HCT116 (cell line): ENCODE data around the gene EGFR. TPM values are rescaled to one million over a fixed set of nuclear protein-coding genes. Genes with fewer than 3 reads are reported as not detected.

ENCODE experiments used
- ATAC-seq: fragments of 200-7000 bp; cut with Tn5 transposase; 2 replicates; pipeline ENCODE4 v1.9.1; 2020; ENCODE audit warnings: mild to moderate bottlenecking, moderate library complexity
- BruUV-seq: library from RNA; stranded (reverse); fragments of 400-500 nt; replicated peaks from 2 replicates; lab custom pipeline; 2021; lab: Mats Ljungman, UMichigan
- CTCF ChIA-PET: fragments of 300-600 bp; sonication (Branson Sonifier 250); formaldehyde crosslinking; loops from one replicate; lab custom pipeline; 2021; ENCODE audit warnings: antibody characterized with exemption; lab: Charles Lee
- POLR2A ChIA-PET: fragments of 300-600, 350-600 bp; sonication (Branson Sonifier 250); formaldehyde crosslinking; loops from one replicate; lab custom pipeline; 2021; ENCODE audit warnings: antibody characterized with exemption; lab: Charles Lee
- RAD21 ChIA-PET, 2 experiments: fragments of 300-600 bp; sonication (Branson Sonifier 250); formaldehyde crosslinking; loops; one replicate each; lab custom pipeline; 2023; ENCODE audit warnings: low total read pairs in 2 of 2; ENCODE audit not compliant: uncharacterized antibody in 2 of 2, unreplicated experiment in 2 of 2, low non-redundant PET in 1 of 2; lab: Charles Lee
- DNase-seq: peaks from one replicate; pipeline ENCODE4 v3.0.0-alpha.2; 2010; ENCODE audit warnings: low read depth, low spot score
- H2AFZ ChIP-seq: fragments of 200-600 bp; shearing (Covaris generic), sonication (generic); 2 replicates; pipeline ENCODE4 v1.6.1; 2017; ENCODE audit warnings: low read depth, mixed run types, mixed read lengths, antibody characterized with exemption, low read length; ENCODE audit not compliant: poor library complexity, severe bottlenecking
- H3K27ac ChIP-seq: 2 replicates; pipeline ENCODE4 v1.5.1; 2012; ENCODE audit warnings: low read depth, low read length
- H3K27me3 ChIP-seq: fragments of 200-600 bp; sonication (generic); 2 replicates; pipeline ENCODE4 v1.6.1; 2016; ENCODE audit warnings: mixed run types, low read length, mixed read lengths; ENCODE audit not compliant: insufficient read depth
- H3K36me3 ChIP-seq, 2 experiments: fragments of 200-500 bp in 1 of 2; fragments of 200-600 bp in 1 of 2; sonication (Bioruptor generic) in 1 of 2; sonication (generic) in 1 of 2; 2 replicates each; pipeline versions ENCODE4 v1.5.1 to v1.6.1; 2014 to 2016; ENCODE audit warnings: low read length in 2 of 2, inconsistent platforms in 1 of 2, mixed read lengths in 1 of 2, mixed run types in 1 of 2; ENCODE audit not compliant: insufficient read depth in 2 of 2, control insufficient read depth in 1 of 2
- H3K4me1 ChIP-seq, 2 experiments: fragments of 200-600 bp in 1 of 2; sonication (generic) in 1 of 2; 2 replicates each; pipeline versions ENCODE4 v1.5.1 to v1.6.1; 2012 to 2017; ENCODE audit warnings: low read length in 2 of 2, inconsistent platforms in 1 of 2, mild to moderate bottlenecking in 1 of 2, mixed read lengths in 1 of 2, mixed run types in 1 of 2, moderate library complexity in 1 of 2; ENCODE audit not compliant: insufficient read depth in 2 of 2, control insufficient read depth in 1 of 2
- H3K4me2 ChIP-seq: fragments of 200-600 bp; sonication (generic); 2 replicates; pipeline ENCODE4 v1.6.1; 2017; ENCODE audit warnings: mixed run types, low read length, mixed read lengths
- H3K4me3 ChIP-seq, 2 experiments: fragments of 200-600 bp in 1 of 2; sonication (generic) in 1 of 2; replicated peaks in 1 of 2; 2 replicates each; pipeline ENCODE4 v1.5.1; 2011 to 2016; ENCODE audit warnings: low read length in 2 of 2, control low read depth in 1 of 2, low read depth in 1 of 2, mild to moderate bottlenecking in 1 of 2, mixed read lengths in 1 of 2, mixed run types in 1 of 2
- H3K79me2 ChIP-seq: fragments of 200-600 bp; sonication (generic); 2 replicates; pipeline ENCODE4 v1.6.1; 2017; ENCODE audit warnings: mild to moderate bottlenecking, mixed run types, low read length, moderate library complexity, mixed read lengths; ENCODE audit not compliant: insufficient read depth
- H3K9ac ChIP-seq: fragments of 200-600 bp; sonication (generic); 2 replicates; pipeline ENCODE4 v1.6.1; 2016; ENCODE audit warnings: low read length, mixed read lengths
- H3K9me2 ChIP-seq: fragments of 200-600 bp; sonication (generic), shearing (Covaris generic); 2 replicates; pipeline ENCODE4 v1.6.1; 2017; ENCODE audit warnings: mixed run types, mild to moderate bottlenecking, moderate library complexity; ENCODE audit not compliant: insufficient read depth
- H3K9me3 ChIP-seq, 2 experiments: fragments of 200-500 bp in 1 of 2; fragments of 200-600 bp in 1 of 2; sonication (Bioruptor generic) in 1 of 2; sonication (generic) in 1 of 2; 2 replicates each; pipeline ENCODE4 v1.6.1; 2014 to 2017; ENCODE audit warnings: low read length in 2 of 2, mixed read lengths in 2 of 2, inconsistent platforms in 1 of 2, low read depth in 1 of 2, mild to moderate bottlenecking in 1 of 2, mixed run types in 1 of 2, moderate library complexity in 1 of 2; ENCODE audit not compliant: control insufficient read depth in 1 of 2, insufficient read depth in 1 of 2
- H4K20me1 ChIP-seq: fragments of 200-600 bp; sonication (generic), shearing (Covaris generic); 2 replicates; pipeline ENCODE4 v1.6.1; 2017; ENCODE audit warnings: mixed run types, mild to moderate bottlenecking, moderate library complexity; ENCODE audit not compliant: insufficient read depth
- CBX3 ChIP-seq: IDR thresholded peaks from 2 replicates; pipeline ENCODE4 v1.6.1; 2012; ENCODE audit warnings: low read depth
- MAX ChIP-seq: IDR thresholded peaks from 2 replicates; pipeline ENCODE4 v1.6.1; 2012
- SIN3A ChIP-seq: IDR thresholded peaks from 2 replicates; pipeline ENCODE4 v1.6.1; 2012; ENCODE audit warnings: low read depth
- intact Hi-C: fragments of 100-400 bp; cut with micrococcal nuclease; formaldehyde crosslinking; loops from 2 replicates; pipeline ENCODE4 v1.10.0; 2022
- total RNA-seq: library from RNA; stranded (reverse); gene quantifications from one replicate; pipeline ENCODE4 v1.2.1, GENCODE V29; 2021; ENCODE audit not compliant: unreplicated experiment

EGFR gene
- total RNA-seq, 1 experiment from 2014 or later, result 71.5 TPM

GRCh38 chr7:55019691-55020465 lies 1.1 kb downstream of the EGFR start:
- ATAC-seq, result peak; percentile 22
- CTCF ChIA-PET, result no interaction called here
- peak overlapping the region; percentile 58 to 76 for H3K4me3 ChIP-seq
- no peak overlapping the region for H2AFZ ChIP-seq
- peaks cover 57% of the 10 kb centered on the region for H3K79me2 ChIP-seq
- H3K36me3 ChIP-seq, result peaks cover 0 to 5% of the 10 kb centered on the region in 2 experiments; a peak in 1 of 4 replicates
- H3K27ac ChIP-seq, result peak overlapping the region; percentile 88
- TF ChIP-seq CBX3 (no peak), MAX (peak; percentile 36; the same call in 1 of the 2 replicates)
- POLR2A ChIA-PET, result no interaction called here
- no peaks in the 10 kb centered on the region for H3K9me3 ChIP-seq
- H3K9me2 ChIP-seq, result no peaks in the 10 kb centered on the region
- peak overlapping the region; percentile 89 for H3K4me2 ChIP-seq
- intact Hi-C loops, result loop anchor here (2.0 to 10.0 kb wide), 2 partner anchors 113 to 235 kb away; no protein-coding TSS in a partner anchor
- no TSS peak for BruUV-seq
- DNase-seq, result no peak
- peak overlapping the region; percentile 85 for H3K9ac ChIP-seq
- RAD21 ChIA-PET, result interaction anchor here in 1 of 2 experiments (0.8 kb wide), 1 partner anchor 29 kb away, joined by 3 read pairs; no protein-coding TSS in a partner anchor
- no peaks in the 10 kb centered on the region for H3K27me3 ChIP-seq
- H4K20me1 ChIP-seq, result 0 out of 2 replicates have a peak, but pooled peaks cover 4% of the 10 kb centered on the region
- peaks cover 12 to 17% of the 10 kb centered on the region in 2 experiments for H3K4me1 ChIP-seq

GRCh38 chr7:55020466-55020871 lies 1.7 kb downstream of the EGFR start:
- Histone ChIP-seq H3K27ac (peak overlapping the region; percentile 88), H2AFZ (no peak overlapping the region), H3K4me3 (peak overlapping the region; percentile 58 to 76), H3K36me3 (peaks cover 0 to 11% of the 10 kb centered on the region in 2 experiments; a peak in 1 of 4 replicates), H3K9ac (peak overlapping the region; percentile 85), H3K27me3 (no peaks in the 10 kb centered on the region)
- RAD21 ChIA-PET, result interaction anchor here in 1 of 2 experiments (0.7 to 0.8 kb wide), 2 partner anchors 28 to 85 kb away, joined by 3 read pairs; no protein-coding TSS in a partner anchor
- DNase-seq, result no peak
- intact Hi-C loops, result loop anchor here (2.0 kb wide), 1 partner anchor 112 kb away; no protein-coding TSS in a partner anchor
- TF ChIP-seq MAX (no peak; the same call in 1 of the 2 replicates), SIN3A (no peak; the same call in 1 of the 2 replicates)
- TF ChIP-seq, all 23 proteins: peak for 0
- no TSS peak for BruUV-seq
- ChIA-PET POLR2A (no interaction called here), CTCF (no interaction called here)
- H3K4me1 ChIP-seq, result peaks cover 12 to 17% of the 10 kb centered on the region in 2 experiments
- no peak for ATAC-seq
- peaks cover 63% of the 10 kb centered on the region for H3K79me2 ChIP-seq
- 0 out of 2 replicates have a peak, but pooled peaks cover 4% of the 10 kb centered on the region for H4K20me1 ChIP-seq
- H3K4me2 ChIP-seq, result peak overlapping the region; percentile 89
- H3K9me2 ChIP-seq, result no peaks in the 10 kb centered on the region
- no peaks in the 10 kb centered on the region for H3K9me3 ChIP-seq
